Activated CD8-positive, alpha-beta memory T cell treated with anti-CD3 and anti-CD28 coated beads, Interleukin-2, amount 50 U/mL, for 48 hours (primary cell): ENCODE measurements around the gene DPP6.
"Not testable (repeated sequence)": the region's sequence is repeated elsewhere in the genome, so short reads cannot be mapped to it uniquely, and the experiment has no call there.

Experiments
- DNase-seq: peaks from one replicate; pipeline ENCODE4 v3.0.0-alpha.2; 2020

The DPP6 gene

GRCh38 chr7:154151306-154151705 is 99.1 kb downstream of the DPP6 start:
- not testable (repeated sequence) for DNase-seq

- DNase-seq, result not testable (repeated sequence)
Observed at GRCh38 chr7:154155928-154156327, 103.7 kb downstream of the DPP6 start.

GRCh38 chr7:154162921-154163320 is 110.7 kb downstream of the DPP6 start:
- DNase-seq, result not testable (repeated sequence)

- not testable (repeated sequence) for DNase-seq
Observed at GRCh38 chr7:154163642-154164041, 111.4 kb downstream of the DPP6 start.

- no peak for DNase-seq
Observed at GRCh38 chr7:154167051-154167450, 114.9 kb downstream of the DPP6 start.

GRCh38 chr7:154167807-154168206 is 115.6 kb downstream of the DPP6 start:
- no peak for DNase-seq

- no peak for DNase-seq
Observed at GRCh38 chr7:154171422-154171821, 119.2 kb downstream of the DPP6 start.

- DNase-seq, result no peak
Observed at GRCh38 chr7:154172236-154172635, 120.0 kb downstream of the DPP6 start.

- no peak for DNase-seq
Observed at GRCh38 chr7:154177584-154177983, 125.4 kb downstream of the DPP6 start.

GRCh38 chr7:154178895-154179294 is 126.7 kb downstream of the DPP6 start:
- no peak for DNase-seq

GRCh38 chr7:154183482-154183881 is 131.3 kb downstream of the DPP6 start:
- no peak for DNase-seq

GRCh38 chr7:154183946-154184345 is 131.7 kb downstream of the DPP6 start:
- no peak for DNase-seq

- DNase-seq, result no peak
Observed at GRCh38 chr7:154186811-154187210, 134.6 kb downstream of the DPP6 start.

- no peak for DNase-seq
Observed at GRCh38 chr7:154188330-154188729, 136.1 kb downstream of the DPP6 start.

GRCh38 chr7:154195266-154195665 is 143.1 kb downstream of the DPP6 start:
- no peak for DNase-seq

GRCh38 chr7:154198481-154198880 is 146.3 kb downstream of the DPP6 start:
- DNase-seq, result no peak

GRCh38 chr7:154200241-154200640 is 148.0 kb downstream of the DPP6 start:
- DNase-seq, result no peak

GRCh38 chr7:154202002-154202401 is 149.8 kb downstream of the DPP6 start:
- DNase-seq, result no peak

GRCh38 chr7:154204046-154204445 is 151.8 kb downstream of the DPP6 start:
- DNase-seq, result no peak

- no peak for DNase-seq
Observed at GRCh38 chr7:154212861-154213260, 160.7 kb downstream of the DPP6 start.

- DNase-seq, result no peak
Observed at GRCh38 chr7:154217688-154218340, 165.6 kb downstream of the DPP6 start.

GRCh38 chr7:154231732-154232131 is 179.5 kb downstream of the DPP6 start:
- DNase-seq, result no peak

- DNase-seq, result no peak
Observed at GRCh38 chr7:154232700-154233099, 180.5 kb downstream of the DPP6 start.

GRCh38 chr7:154241988-154242387 is 189.8 kb downstream of the DPP6 start:
- DNase-seq, result no peak

GRCh38 chr7:154242709-154243108 is 190.5 kb downstream of the DPP6 start:
- DNase-seq, result no peak
